ENCODE results near the gene PIGZ. TPM values are rescaled to one million over a fixed set of nuclear protein-coding genes. Genes with fewer than 3 reads are reported as not detected.
A peak's percentile ranks its signal among the peaks of the same experiment; 100 is the strongest.

The PIGZ gene
- 1.7 and 2.0 TPM in 2 replicates for total RNA-seq

DNA sequence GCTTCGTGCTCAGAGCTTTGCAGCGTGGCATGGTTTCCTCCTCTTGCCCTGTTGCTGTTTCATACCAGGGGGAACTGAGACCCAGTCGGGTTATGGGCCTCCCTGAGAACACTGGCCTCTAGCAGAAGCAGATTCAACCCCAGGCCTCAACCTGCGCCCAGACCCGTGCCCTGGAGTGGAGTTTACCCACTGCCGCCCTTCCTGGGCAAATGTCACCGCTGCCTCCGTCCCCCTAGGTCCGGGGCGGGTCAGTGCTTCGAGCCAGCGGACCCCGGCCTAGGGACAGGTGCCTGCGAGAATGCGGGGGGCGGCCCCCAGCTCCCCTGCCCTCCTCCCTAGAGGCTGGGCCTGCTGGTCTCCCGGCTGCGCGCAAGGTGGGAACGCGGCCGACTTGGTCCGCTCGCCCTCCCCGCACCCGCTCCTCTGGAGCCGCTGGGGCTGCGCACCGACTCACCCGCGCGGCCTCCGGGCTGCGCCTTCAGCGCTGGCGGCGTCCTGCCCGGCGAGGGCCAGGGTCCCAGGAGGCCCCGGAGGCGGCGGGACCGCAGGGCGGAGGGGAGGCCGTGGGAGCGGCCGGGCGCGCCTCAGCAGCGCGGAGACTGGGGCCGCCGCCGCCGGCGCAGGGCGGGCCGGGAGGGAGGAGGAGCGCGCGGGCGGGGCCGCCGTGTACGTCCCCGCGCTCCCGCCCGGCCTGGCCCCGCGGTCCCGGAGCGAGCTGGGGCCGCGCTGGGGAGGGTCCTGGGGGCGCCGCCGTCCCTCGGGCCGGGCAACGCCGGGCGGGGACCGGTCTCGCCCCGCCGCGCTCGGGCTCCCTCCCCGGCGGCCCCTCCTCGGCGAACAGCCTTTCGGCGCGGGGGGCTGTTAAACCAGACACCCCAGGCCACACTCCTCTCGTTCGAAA lies at the start of gene PIGZ:
Gene PIGZ, minus strand, starts transcription at position 601 of the 901 bp plus-strand sequence. CDS start 16,802 bp downstream, outside the sequence.
- peak; percentile 48 to 53 for DNase-seq (ENCODE audit: low read depth in 2 of 2)

- no peak for DNase-seq (ENCODE audit: low read depth in 2 of 2)
These were observed 48.4 kb upstream of the PIGZ start for GRCh38 chr3:197017003-197017402.

DNA sequence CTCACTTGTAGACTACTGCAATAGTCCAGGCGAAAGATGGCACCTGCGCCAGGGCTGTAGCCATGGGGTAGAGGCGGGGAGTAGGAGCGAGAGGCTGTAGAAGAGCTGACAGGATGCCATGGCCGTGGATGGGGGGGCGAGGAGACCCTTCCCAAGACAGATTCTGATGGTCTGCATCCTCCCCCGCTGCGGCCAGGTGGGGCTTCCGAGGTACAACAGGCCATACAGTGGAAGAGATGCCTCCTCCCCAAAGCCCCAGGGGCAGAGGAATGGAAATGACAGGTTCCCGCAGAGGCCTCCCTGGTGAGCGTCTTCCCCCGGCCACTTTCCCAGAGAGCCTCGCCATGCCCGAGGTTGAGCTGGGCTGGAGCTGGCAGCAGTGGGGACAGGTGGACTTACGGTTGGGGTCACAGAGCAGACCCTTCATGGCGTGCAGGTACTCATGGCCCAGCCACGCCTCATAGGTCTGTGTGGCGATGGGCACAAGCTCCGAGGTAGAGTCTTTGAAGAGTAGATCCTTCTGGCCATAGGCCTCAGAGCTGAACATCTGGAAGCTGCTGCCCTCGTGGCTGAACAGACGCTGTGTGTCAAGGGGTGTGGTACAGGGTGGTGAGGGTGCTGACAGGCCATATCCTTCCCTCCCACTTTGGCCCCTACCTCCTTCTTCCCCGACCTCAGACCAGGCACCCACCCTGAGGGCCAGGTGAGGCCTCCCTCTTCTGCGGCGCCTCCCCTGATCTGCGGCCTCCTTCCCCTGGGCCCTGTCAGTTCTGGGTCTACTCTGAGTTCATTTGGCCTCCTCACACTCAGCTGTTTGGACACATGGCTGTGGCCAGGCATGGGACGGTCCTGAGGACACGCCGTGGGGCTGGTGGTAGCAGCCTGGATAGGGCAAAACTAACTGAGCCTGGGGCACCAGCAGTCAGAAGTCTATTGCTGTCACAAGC lies 47.4 kb upstream of the PIGZ start:
- no peak for DNase-seq (ENCODE audit: low read depth in 2 of 2)

DNA sequence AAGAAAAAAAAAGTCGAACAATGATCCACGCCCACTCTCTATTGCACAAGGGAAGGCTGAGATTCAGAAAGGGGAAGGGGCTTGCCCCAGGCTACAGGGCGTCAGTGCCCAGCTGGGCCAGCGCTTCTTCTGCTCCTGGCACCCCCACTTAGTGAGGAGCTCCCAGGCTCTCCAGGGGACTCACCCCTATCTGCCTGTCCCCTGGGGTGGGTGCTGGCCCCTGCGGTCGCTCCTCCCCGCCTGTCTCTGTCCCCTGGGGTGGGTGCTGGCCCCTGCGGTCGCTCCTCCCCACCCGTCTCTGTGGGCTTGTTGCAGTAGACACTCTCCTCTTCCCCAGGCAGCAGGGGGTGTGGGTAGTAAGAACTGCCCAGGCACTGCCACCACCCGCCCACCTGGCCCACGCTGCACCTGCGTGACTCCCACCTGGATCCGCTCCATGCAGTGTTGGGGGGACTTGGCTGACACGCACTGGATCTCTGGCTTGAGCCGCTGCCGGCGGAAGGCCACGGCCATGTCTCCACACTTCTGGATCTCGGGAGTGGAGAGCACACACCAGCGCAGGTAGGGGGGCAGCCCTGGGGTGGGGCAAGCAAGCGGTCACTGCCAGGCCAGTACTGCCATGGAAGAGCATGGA lies 46.4 kb upstream of the PIGZ start:
- no peak for DNase-seq (ENCODE audit: low read depth in 2 of 2)

DNA sequence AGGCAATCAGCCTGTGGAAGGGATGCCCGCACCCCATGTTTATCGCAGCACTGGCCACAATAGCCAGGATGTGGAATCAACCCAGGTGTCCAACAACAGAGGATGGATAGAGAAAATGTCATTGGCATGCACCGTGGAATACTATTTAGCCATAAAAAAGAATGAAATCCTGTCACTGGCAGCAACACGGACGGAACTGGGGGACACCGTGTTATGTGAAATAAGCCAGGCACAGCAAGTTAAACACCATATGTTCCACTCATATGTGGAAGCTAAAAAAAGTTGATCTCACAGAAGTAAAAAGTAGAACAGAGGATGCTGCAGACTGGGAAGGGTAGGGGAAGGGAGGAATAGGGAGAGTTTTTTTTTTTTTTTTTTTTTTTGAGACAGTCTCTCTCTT lies 45.4 kb upstream of the PIGZ start:
- DNase-seq (ENCODE audit: low read depth in 2 of 2), result no peak

DNA sequence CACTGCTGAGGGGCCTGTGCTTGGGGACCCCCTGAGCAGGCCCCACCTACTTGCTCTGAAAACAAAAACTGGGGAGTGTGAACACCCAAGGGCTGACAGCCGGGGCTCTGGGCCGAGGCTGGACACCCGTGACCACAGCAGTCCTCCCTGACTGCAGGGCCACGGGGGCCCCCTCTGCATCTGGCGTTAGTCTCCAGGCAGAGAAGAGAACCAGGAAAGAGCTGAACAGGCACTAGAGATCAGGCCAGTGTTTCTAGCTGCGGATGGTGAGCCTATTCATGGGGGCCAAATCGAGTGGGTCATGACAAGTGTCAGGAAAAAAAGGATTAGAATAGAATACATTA lies 43.9 kb upstream of the PIGZ start:
- DNase-seq (ENCODE audit: low read depth in 2 of 2), result no peak

DNA sequence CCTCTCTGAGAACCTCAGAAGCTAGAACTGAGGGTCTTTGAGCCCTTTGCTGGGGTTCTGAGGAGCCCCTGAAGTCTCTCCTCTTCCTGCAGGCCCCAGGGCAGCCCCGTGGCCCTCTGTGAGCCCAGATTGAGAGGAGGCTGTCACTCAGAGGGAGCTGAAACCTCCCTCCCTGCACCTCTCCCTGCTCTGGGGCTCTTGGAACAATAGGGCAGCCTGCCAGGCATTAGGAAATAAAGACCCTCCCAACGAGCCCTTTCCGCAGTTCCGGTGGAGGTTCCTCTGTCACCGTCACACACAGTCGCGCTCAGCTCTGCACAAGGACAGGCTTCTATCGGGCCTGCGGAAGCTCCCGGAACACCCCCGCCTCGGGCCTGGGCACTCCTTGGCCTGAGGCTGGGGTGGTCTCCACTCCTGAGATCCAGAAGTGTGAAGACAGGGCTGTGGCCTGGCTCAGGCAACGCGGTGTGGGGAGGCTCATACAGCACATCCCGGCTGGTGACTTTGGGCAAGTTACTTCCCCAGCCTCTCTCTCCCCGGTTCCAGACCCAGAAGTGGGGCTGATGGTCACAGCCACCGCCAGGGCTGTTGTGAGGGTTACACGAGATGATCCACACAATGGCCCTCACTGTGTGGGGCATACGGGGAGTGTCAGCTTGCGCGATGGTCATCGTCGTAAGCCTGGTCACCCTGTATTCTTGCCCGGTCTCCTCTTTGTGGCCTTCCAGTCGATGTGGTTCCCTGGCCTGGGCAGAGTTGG lies 43.3 kb upstream of the PIGZ start:
- no peak for DNase-seq (ENCODE audit: low read depth in 2 of 2)

GRCh38 chr3:197010556-197011351 lies 42.1 kb upstream of the PIGZ start:
- no peak for DNase-seq (ENCODE audit: low read depth in 2 of 2)

GRCh38 chr3:197009532-197010019 lies 40.9 kb upstream of the PIGZ start:
- DNase-seq (ENCODE audit: low read depth in 2 of 2), result no peak

GRCh38 chr3:197008436-197009209 lies 40.0 kb upstream of the PIGZ start:
- DNase-seq (ENCODE audit: low read depth in 2 of 2), result no peak

- no peak for DNase-seq (ENCODE audit: low read depth in 2 of 2)
These were observed 39.3 kb upstream of the PIGZ start for GRCh38 chr3:197007953-197008352.

GRCh38 chr3:197007296-197007940 lies 38.8 kb upstream of the PIGZ start:
- no peak for DNase-seq (ENCODE audit: low read depth in 2 of 2)

- DNase-seq (ENCODE audit: low read depth in 2 of 2), result no peak
These were observed 38.2 kb upstream of the PIGZ start for GRCh38 chr3:197006860-197007259.

DNA sequence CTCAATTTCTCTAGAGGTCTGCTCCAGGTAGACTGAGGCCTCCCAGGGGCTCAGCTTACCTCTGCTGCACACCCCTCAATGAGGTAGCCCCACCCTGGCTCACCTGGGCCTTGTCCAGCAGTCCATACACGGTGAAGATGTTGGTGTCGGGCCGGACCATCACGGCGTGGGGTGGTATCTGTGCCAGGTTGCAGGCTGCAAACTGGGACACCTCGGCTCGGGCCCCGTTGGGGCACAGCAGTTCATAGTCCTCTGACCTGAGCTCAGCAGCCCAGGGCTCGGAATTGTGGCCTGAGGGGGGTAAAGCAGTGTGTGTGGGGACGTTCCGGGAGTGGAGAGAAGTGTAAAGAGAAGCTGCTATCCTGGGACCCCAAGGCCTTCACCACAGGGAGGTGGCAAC lies 37.8 kb upstream of the PIGZ start:
- no peak for DNase-seq (ENCODE audit: low read depth in 2 of 2)

- DNase-seq (ENCODE audit: low read depth in 2 of 2), result no peak
These were observed 35.1 kb upstream of the PIGZ start for GRCh38 chr3:197003461-197004385.

GRCh38 chr3:197002701-197003454 lies 34.2 kb upstream of the PIGZ start:
- DNase-seq (ENCODE audit: low read depth in 2 of 2), result peak; percentile 63 to 75
